SH-SY5Y (cell line): ENCODE measurements around the gene TICAM2.

Experiments
- GATA2 ChIP-seq: IDR thresholded peaks from 2 replicates; pipeline ENCODE4 v1.6.1; 2011; ENCODE audit warnings: mild to moderate bottlenecking, low read depth, low read length
- GATA3 ChIP-seq: IDR thresholded peaks from 2 replicates; pipeline ENCODE4 v1.6.1; 2011; ENCODE audit warnings: low read depth, mild to moderate bottlenecking, low read length, moderate library complexity

DNA sequence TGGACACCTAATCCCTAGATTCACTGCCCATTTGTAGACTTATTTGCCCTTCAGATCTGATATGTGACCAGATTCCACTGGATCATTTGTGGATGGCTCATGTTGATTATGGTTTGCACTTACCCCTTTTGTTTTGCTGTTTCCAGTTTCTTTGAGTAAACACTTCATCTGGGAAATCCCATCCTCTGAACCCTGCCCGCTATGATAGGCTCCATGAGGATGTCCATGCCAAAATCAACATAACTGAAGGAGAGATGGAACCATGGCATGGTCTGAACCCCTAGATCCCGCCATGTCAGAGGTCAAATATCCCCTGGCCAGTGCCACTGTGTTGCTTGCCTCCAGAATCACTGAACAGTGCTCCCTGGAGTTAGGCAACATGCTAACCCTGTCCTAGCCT, 46.0 kb downstream of the TICAM2 start:
- TF ChIP-seq GATA2 = no peak
- TF ChIP-seq GATA3 = no peak
